H9 (cell line): ENCODE results near the gene MAP7D3. TPM values are rescaled to one million over a fixed set of nuclear protein-coding genes. Genes with fewer than 3 reads are reported as not detected.

Source experiments
- DNase-seq: peaks from one replicate; pipeline ENCODE4 v3.0.0-alpha.2; 2017
- H2AFZ ChIP-seq: one replicate; pipeline ENCODE4 v1.6.1; 2013; ENCODE audit warnings: mild to moderate bottlenecking, low read length, control low read depth, moderate library complexity
- H2AK5ac ChIP-seq: 2 replicates; pipeline ENCODE4 v1.6.1; 2013; ENCODE audit warnings: low read length, control low read depth, mixed read lengths; ENCODE audit not compliant: insufficient read length
- H2BK120ac ChIP-seq: one replicate; pipeline ENCODE4 v1.6.1; 2013; ENCODE audit warnings: low read depth, mild to moderate bottlenecking, low read length, control low read depth, inconsistent platforms; ENCODE audit not compliant: poor library complexity, severe bottlenecking
- H2BK12ac ChIP-seq: 2 replicates; pipeline ENCODE4 v1.6.1; 2013; ENCODE audit warnings: low read length, control low read depth, mixed read lengths, low read depth; ENCODE audit not compliant: insufficient read length
- H2BK15ac ChIP-seq: 2 replicates; pipeline ENCODE4 v1.6.1; 2013; ENCODE audit warnings: low read depth, low read length, control low read depth
- H2BK20ac ChIP-seq: one replicate; pipeline ENCODE4 v1.6.1; 2013; ENCODE audit warnings: low read depth, mild to moderate bottlenecking, low read length, control low read depth, inconsistent platforms; ENCODE audit not compliant: poor library complexity, severe bottlenecking
- H2BK5ac ChIP-seq: 2 replicates; pipeline ENCODE4 v1.6.1; 2013; ENCODE audit warnings: low read length, control low read depth, mixed read lengths; ENCODE audit not compliant: insufficient read length
- H3K14ac ChIP-seq: 2 replicates; pipeline ENCODE4 v1.6.1; 2013; ENCODE audit warnings: low read length, control low read depth; ENCODE audit not compliant: insufficient read depth
- H3K18ac ChIP-seq: 2 replicates; pipeline ENCODE4 v1.6.1; 2013; ENCODE audit warnings: low read depth, mild to moderate bottlenecking, mixed read lengths, low read length, control low read depth; ENCODE audit not compliant: insufficient read length
- H3K23ac ChIP-seq: 2 replicates; pipeline ENCODE4 v1.6.1; 2013; ENCODE audit warnings: low read length, control low read depth, mixed read lengths, low read depth; ENCODE audit not compliant: insufficient read length
- H3K23me2 ChIP-seq: 2 replicates; pipeline ENCODE4 v1.6.1; 2013; ENCODE audit warnings: low read depth, mild to moderate bottlenecking, mixed read lengths, low read length, control low read depth; ENCODE audit not compliant: insufficient read length, poor library complexity, severe bottlenecking
- H3K27ac ChIP-seq: 2 replicates; pipeline ENCODE4 v1.5.1; 2013; ENCODE audit warnings: low read length, control low read depth, mixed read lengths, low read depth; ENCODE audit not compliant: insufficient read length
- H3K27me3 ChIP-seq: 2 replicates; pipeline ENCODE4 v1.6.1; 2013; ENCODE audit warnings: low read length, control low read depth, inconsistent platforms; ENCODE audit not compliant: insufficient read depth
- H3K4ac ChIP-seq: 2 replicates; pipeline ENCODE4 v1.6.1; 2013; ENCODE audit warnings: low read depth, mild to moderate bottlenecking, control low read depth, inconsistent platforms, low read length, moderate library complexity
- H3K4me1 ChIP-seq: 2 replicates; pipeline ENCODE4 v1.6.1; 2013; ENCODE audit warnings: low read length, control low read depth, inconsistent platforms; ENCODE audit not compliant: insufficient read depth
- H3K4me2 ChIP-seq: 2 replicates; pipeline ENCODE4 v1.6.1; 2013; ENCODE audit warnings: low read length, control low read depth, mixed read lengths; ENCODE audit not compliant: insufficient read length, insufficient read depth
- H3K56ac ChIP-seq: 2 replicates; pipeline ENCODE4 v1.6.1; 2013; ENCODE audit warnings: low read depth, mild to moderate bottlenecking, mixed read lengths, low read length, control low read depth; ENCODE audit not compliant: insufficient read length
- H3K79me1 ChIP-seq: 2 replicates; pipeline ENCODE4 v1.6.1; 2013; ENCODE audit warnings: low read depth, mild to moderate bottlenecking, moderate library complexity, low read length, control low read depth, inconsistent platforms; ENCODE audit not compliant: insufficient read depth, poor library complexity, severe bottlenecking
- H3K79me2 ChIP-seq: 2 replicates; pipeline ENCODE4 v1.6.1; 2013; ENCODE audit warnings: low read length, control low read depth, inconsistent platforms; ENCODE audit not compliant: insufficient read depth
- H3K9ac ChIP-seq: 2 replicates; pipeline ENCODE4 v1.6.1; 2013; ENCODE audit warnings: low read length, control low read depth, mixed read lengths; ENCODE audit not compliant: insufficient read length; ENCODE audit errors: extremely low read depth
- H3K9me3 ChIP-seq: one replicate; pipeline ENCODE4 v1.6.1; 2013; ENCODE audit warnings: low read depth, low read length, inconsistent platforms; ENCODE audit not compliant: control insufficient read depth
- H3T11ph ChIP-seq: one replicate; pipeline ENCODE4 v1.6.1; 2013; ENCODE audit warnings: mild to moderate bottlenecking, low read length, control low read depth, inconsistent platforms
- H4K20me1 ChIP-seq: one replicate; pipeline ENCODE4 v1.6.1; 2013; ENCODE audit not compliant: control insufficient read depth, insufficient read length, insufficient read depth
- H4K5ac ChIP-seq: 2 replicates; pipeline ENCODE4 v1.6.1; 2013; ENCODE audit warnings: low read depth, mild to moderate bottlenecking, mixed read lengths, low read length, control low read depth; ENCODE audit not compliant: insufficient read length
- H4K8ac ChIP-seq: replicated peaks from 2 replicates; pipeline ENCODE4 v1.6.1; 2013; ENCODE audit warnings: low read length, control low read depth, mixed read lengths, low read depth; ENCODE audit not compliant: insufficient read length
- H4K91ac ChIP-seq: 2 replicates; pipeline ENCODE4 v1.6.1; 2013; ENCODE audit warnings: low read depth, mild to moderate bottlenecking, moderate library complexity, mixed read lengths, low read length, control low read depth; ENCODE audit not compliant: insufficient read length
- H3K27ac Mint-ChIP-seq, 3 experiments: 2 replicates in 2 of 3; 3 replicates in 1 of 3; pipeline ENCODE4 v1.8.0; 2020 to 2021; ENCODE audit warnings: mixed read lengths in 3 of 3, mild to moderate bottlenecking in 1 of 3, moderate library complexity in 1 of 3
- H3K27me3 Mint-ChIP-seq: 2 replicates; pipeline ENCODE4 v1.8.0; 2021; ENCODE audit warnings: low read depth, mild to moderate bottlenecking, moderate library complexity, mixed read lengths
- H3K36me3 Mint-ChIP-seq, 3 experiments: 2 replicates in 2 of 3; 3 replicates in 1 of 3; pipeline ENCODE4 v1.8.0; 2020 to 2021; ENCODE audit warnings: low read depth in 3 of 3, mixed read lengths in 3 of 3; ENCODE audit not compliant: insufficient read depth in 1 of 3
- H3K4me1 Mint-ChIP-seq, 2 experiments: 2 replicates each; pipeline ENCODE4 v1.8.0; 2020; ENCODE audit warnings: mixed read lengths in 2 of 2
- H3K4me3 Mint-ChIP-seq, 2 experiments: 2 replicates in 1 of 2; 3 replicates in 1 of 2; pipeline ENCODE4 v1.8.0; 2020 to 2021; ENCODE audit warnings: mild to moderate bottlenecking in 2 of 2, mixed read lengths in 2 of 2, moderate library complexity in 1 of 2
- H3K9me3 Mint-ChIP-seq, 2 experiments: 2 replicates in 1 of 2; 3 replicates in 1 of 2; pipeline ENCODE4 v1.8.0; 2020; ENCODE audit warnings: mild to moderate bottlenecking in 2 of 2, mixed read lengths in 2 of 2, moderate library complexity in 1 of 2
- CTCF ChIP-seq: fragments of 200-600 bp; sonication (generic); conservative IDR thresholded peaks from 3 replicates; pipeline ENCODE4 v1.8.0; 2021; ENCODE audit warnings: antibody characterized with exemption, mild to moderate bottlenecking
- total RNA-seq: library from RNA; stranded (reverse); gene quantifications from 2 replicates; pipeline ENCODE4 v1.2.1, GENCODE V29; 2021

MAP7D3 gene
- total RNA-seq, 1 experiment from 2014 or later = 15.2 TPM

- H4K91ac ChIP-seq = no peak overlapping the region
- H3K27me3 Mint-ChIP-seq = no peaks in the 10 kb centered on the region; the same call in 1 of the 2 replicates
- no peak for DNase-seq
Observed at GRCh38 chrX:136198010-136198409, 53.2 kb downstream of the MAP7D3 start.

More at GRCh38 chrX:136198010-136198409, 53.2 kb downstream of the MAP7D3 start:
- Histone ChIP-seq H3K4me2 (no peak overlapping the region), H3K56ac (no peak overlapping the region), H3K9me3 (peaks cover 57% of the 10 kb centered on the region), H2AFZ (no peak overlapping the region), H2BK15ac (no peak overlapping the region), H3K14ac (no peak overlapping the region), H2BK20ac (no peak overlapping the region), H3K79me2 (no peaks in the 10 kb centered on the region), H3K4ac (no peak overlapping the region), H3K18ac (no peak overlapping the region), H3T11ph (no peak overlapping the region), H3K23ac (no peak overlapping the region), H3K27me3 (no peaks in the 10 kb centered on the region), H2BK120ac (no peak overlapping the region), H4K20me1 (no peaks in the 10 kb centered on the region), H4K8ac (no peak overlapping the region), H3K4me1 (no peaks in the 10 kb centered on the region; the same call in 1 of the 2 replicates), H3K9ac (no peak overlapping the region), H2BK12ac (no peak overlapping the region), H4K5ac (no peak overlapping the region), H3K27ac (no peak overlapping the region), H2AK5ac (no peak overlapping the region), H2BK5ac (no peak overlapping the region), H3K23me2 (no peaks in the 10 kb centered on the region), H3K79me1 (no peaks in the 10 kb centered on the region)
- peaks cover 53 to 69% of the 10 kb centered on the region in 2 experiments for H3K9me3 Mint-ChIP-seq
- H3K36me3 Mint-ChIP-seq = peaks cover 3 to 8% (median 6%) of the 10 kb centered on the region in 3 experiments; a peak in 6 of 7 replicates
- no peak for TF ChIP-seq CTCF
- H3K27ac Mint-ChIP-seq = no peak overlapping the region
- H3K4me1 Mint-ChIP-seq = peaks cover 7 to 17% of the 10 kb centered on the region in 2 experiments
- no peak overlapping the region for H3K4me3 Mint-ChIP-seq
